Activated CD4-positive, alpha-beta T cell treated with anti-CD3 and anti-CD28 coated beads for 36 hours (primary cell): ENCODE data around the gene CCL11. TPM values are rescaled to one million over a fixed set of nuclear protein-coding genes. Genes with fewer than 3 reads are reported as not detected.
"Not testable (repeated sequence)": the region's sequence is repeated elsewhere in the genome, so short reads cannot be mapped to it uniquely, and the experiment has no call there.

Source experiments
- ATAC-seq: fragments of 200-7000 bp; cut with Tn5 transposase; one replicate; pipeline ENCODE4 v1.10.0; 2021; ENCODE audit warnings: mild to moderate bottlenecking, moderate library complexity
- CTCF ChIA-PET: fragments of 350-600 bp; sonication (Branson Sonifier 250); formaldehyde crosslinking; loops from one replicate; lab custom pipeline; 2021; ENCODE audit warnings: antibody characterized with exemption; lab: Charles Lee
- POLR2A ChIA-PET: fragments of 350-600 bp; sonication (Branson Sonifier 250); formaldehyde crosslinking; loops from one replicate; lab custom pipeline; 2021; ENCODE audit warnings: antibody characterized with exemption, inconsistent platforms; lab: Charles Lee
- DNase-seq: peaks from one replicate; pipeline ENCODE4 v3.0.0-alpha.2; 2020
- H3K27ac Mint-ChIP-seq: one replicate; pipeline ENCODE4 v1.8.0; 2021; ENCODE audit warnings: mixed read lengths
- H3K27me3 Mint-ChIP-seq: one replicate; pipeline ENCODE4 v1.8.0; 2021; ENCODE audit warnings: mixed read lengths
- H3K36me3 Mint-ChIP-seq: one replicate; pipeline ENCODE4 v1.8.0; 2021; ENCODE audit warnings: low read depth, mixed read lengths
- H3K4me1 Mint-ChIP-seq: one replicate; pipeline ENCODE4 v1.8.0; 2021; ENCODE audit warnings: mixed read lengths
- H3K4me3 Mint-ChIP-seq: one replicate; pipeline ENCODE4 v1.8.0; 2021; ENCODE audit warnings: mild to moderate bottlenecking, moderate library complexity, mixed read lengths
- H3K9me3 Mint-ChIP-seq: one replicate; pipeline ENCODE4 v1.8.0; 2021; ENCODE audit warnings: low read depth, mixed read lengths
- intact Hi-C, 2 experiments: fragments of 100-400 bp; cut with DNase I in 1 of 2; cut with micrococcal nuclease in 1 of 2; formaldehyde crosslinking; loops; one replicate each; pipeline versions ENCODE4 v1.14.2 to v1.15.1; 2022 to 2024; cut with DNase I, micrococcal nuclease
- total RNA-seq, 2 experiments: library from RNA; stranded (reverse); gene quantifications; one replicate each; pipeline ENCODE4 v1.2.3, GENCODE V29; 2021

CCL11 gene
- total RNA-seq, 2 experiments from 2014 or later: not detected

DNA sequence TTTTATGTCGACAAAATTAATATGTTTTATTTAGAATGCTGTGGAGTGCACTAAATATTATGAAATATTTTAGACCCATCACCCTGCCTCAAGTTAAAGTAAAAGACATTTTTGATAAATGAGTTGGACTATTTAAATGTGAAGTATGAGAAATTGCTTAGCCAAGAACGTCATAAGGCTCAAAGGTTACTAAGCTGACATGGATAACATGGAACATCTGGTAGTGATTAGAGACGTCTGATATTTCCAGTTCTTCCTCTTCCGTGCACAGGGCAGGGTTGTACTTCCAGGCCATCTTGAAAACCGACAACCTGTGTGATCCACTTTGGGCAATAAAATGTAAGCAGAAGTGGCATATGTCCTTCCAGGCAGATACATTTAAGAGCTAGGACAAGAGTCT lies 26.5 kb downstream of the CCL11 start:
- ATAC-seq: no peak
- no peaks in the 10 kb centered on the region for H3K4me1 Mint-ChIP-seq
- CTCF ChIA-PET: interaction anchor here (1.2 kb wide), 1 partner anchor 140 kb away, joined by 4 read pairs; no protein-coding TSS in a partner anchor

DNA sequence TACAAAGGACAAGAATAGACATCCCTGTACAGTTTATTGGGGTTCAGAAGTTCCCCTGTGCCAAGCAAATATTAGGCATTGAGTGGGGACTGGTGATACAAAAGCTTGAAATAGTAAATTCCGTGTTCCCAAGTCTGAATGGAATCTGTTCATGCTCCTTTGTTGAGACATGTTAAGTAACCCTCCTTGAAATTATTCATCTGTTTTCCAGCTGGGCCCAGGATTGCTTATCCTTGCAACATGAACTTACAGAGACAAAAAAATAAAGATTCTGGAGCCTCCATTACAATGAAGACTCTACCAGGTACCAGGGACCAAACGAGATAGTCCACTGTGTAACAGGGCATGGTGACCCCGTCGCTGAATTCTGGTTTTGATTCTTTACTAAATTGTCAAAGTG lies 27.6 kb downstream of the CCL11 start:
- Mint-ChIP-seq H3K36me3 (no peaks in the 10 kb centered on the region), H3K4me1 (no peaks in the 10 kb centered on the region), H3K27ac (no peak overlapping the region), H3K4me3 (no peak overlapping the region), H3K27me3 (peaks cover 19% of the 10 kb centered on the region), H3K9me3 (no peaks in the 10 kb centered on the region)
- ATAC-seq (no peak), DNase-seq (no peak)
- intact Hi-C loops: no loop called here
- CTCF ChIA-PET: interaction anchor here (1.2 kb wide), 1 partner anchor 141 kb away, joined by 4 read pairs; no protein-coding TSS in a partner anchor
- POLR2A ChIA-PET: no interaction called here

More for the DNA sequence above, 26.5 kb downstream of the CCL11 start:
- Mint-ChIP-seq H3K36me3 (no peaks in the 10 kb centered on the region), H3K4me3 (no peak overlapping the region), H3K27me3 (peaks cover 19% of the 10 kb centered on the region), H3K9me3 (no peaks in the 10 kb centered on the region), H3K27ac (no peak overlapping the region)
- POLR2A ChIA-PET: no interaction called here
- intact Hi-C loops: no loop called here
- no peak for DNase-seq

DNA sequence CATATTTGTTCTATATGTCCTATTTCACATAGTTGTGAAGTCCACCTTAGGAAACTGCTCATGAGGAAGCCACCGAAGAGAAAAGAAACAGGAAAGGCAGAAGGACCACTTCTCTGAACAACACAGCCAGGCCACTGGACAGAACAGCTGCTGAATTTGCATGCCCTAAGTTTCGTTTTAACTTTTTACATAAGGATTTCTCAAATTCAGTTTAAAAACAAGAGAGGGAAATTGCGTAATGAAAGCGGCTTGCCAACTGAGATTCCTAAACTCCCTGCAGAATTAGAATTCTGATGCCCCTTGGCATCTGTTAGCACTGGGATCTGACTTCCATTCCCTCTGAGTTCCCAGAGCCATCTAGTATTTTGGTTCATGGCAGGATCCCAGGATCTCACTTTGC lies 28.7 kb downstream of the CCL11 start:
- Mint-ChIP-seq H3K9me3 (no peaks in the 10 kb centered on the region), H3K27ac (no peak overlapping the region), H3K36me3 (no peaks in the 10 kb centered on the region), H3K27me3 (peaks cover 18% of the 10 kb centered on the region), H3K4me1 (no peaks in the 10 kb centered on the region), H3K4me3 (no peak overlapping the region)
- ATAC-seq (no peak), DNase-seq (no peak)
- intact Hi-C loops: no loop called here
- CTCF ChIA-PET: no interaction called here
- POLR2A ChIA-PET: no interaction called here

DNA sequence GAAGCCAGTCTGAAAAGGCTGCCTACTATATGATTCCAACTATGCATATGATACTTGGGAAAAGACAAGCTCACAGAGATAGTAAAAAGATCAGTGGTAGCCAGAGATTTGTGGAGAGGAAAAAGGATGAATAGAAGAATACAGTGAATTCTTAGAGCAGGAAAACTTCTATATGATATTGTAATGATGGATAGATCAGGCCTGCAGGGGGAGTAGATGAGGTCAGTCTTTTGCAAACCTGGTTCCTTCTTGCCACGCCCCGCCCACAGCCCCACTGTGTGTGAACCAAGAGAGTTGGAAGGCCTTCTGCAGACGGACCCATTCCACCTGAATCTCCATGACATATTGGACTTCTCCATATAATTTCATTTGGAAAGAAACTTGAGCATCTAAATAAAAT lies 32.9 kb downstream of the CCL11 start:
- ChIA-PET POLR2A (no interaction called here), CTCF (interaction anchor here (0.6 to 3.2 kb wide), 2 partner anchors 12 to 42 kb away, joined by 3 to 10 read pairs; no protein-coding TSS in a partner anchor)
- no peaks in the 10 kb centered on the region for H3K4me1 Mint-ChIP-seq
- no peaks in the 10 kb centered on the region for H3K9me3 Mint-ChIP-seq
- intact Hi-C loops: no loop called here
- peaks cover 6% of the 10 kb centered on the region for H3K27me3 Mint-ChIP-seq
- ATAC-seq: no peak
- peak; percentile 38 for DNase-seq
- H3K4me3 Mint-ChIP-seq: no peak overlapping the region
- no peaks in the 10 kb centered on the region for H3K36me3 Mint-ChIP-seq
- no peak overlapping the region for H3K27ac Mint-ChIP-seq

DNA sequence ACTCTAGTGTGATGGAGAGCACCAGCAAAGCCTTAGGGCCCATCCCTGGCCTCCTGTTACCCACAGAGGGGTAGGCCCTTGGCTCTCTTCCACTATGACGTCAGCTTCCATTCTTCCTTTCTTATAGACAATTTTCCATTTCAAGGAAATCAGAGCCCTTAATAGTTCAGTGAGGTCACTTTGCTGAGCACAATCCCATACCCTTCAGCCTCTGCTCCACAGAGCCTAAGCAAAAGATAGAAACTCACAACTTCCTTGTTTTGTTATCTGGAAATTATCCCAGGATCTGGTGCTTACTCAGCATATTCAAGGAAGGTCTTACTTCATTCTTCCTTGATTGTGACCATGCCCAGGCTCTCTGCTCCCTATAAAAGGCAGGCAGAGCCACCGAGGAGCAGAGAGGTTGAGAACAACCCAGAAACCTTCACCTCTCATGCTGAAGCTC lies 33.5 kb downstream of the CCL11 start, which contains the start of gene CCL8:
CCL8 (plus strand) TSS at position 397 of the 445 bp plus-strand sequence. CDS start 67 bp downstream, outside the sequence.
- no peak for DNase-seq
- intact Hi-C loops: no loop called here
- no peak for ATAC-seq
- CTCF ChIA-PET: interaction anchor here (3.2 kb wide), 1 partner anchor 42 kb away, joined by 10 read pairs; no protein-coding TSS in a partner anchor
- Mint-ChIP-seq H3K27me3 (peaks cover 6% of the 10 kb centered on the region), H3K9me3 (no peaks in the 10 kb centered on the region), H3K4me1 (no peaks in the 10 kb centered on the region), H3K4me3 (no peak within 1 kb of the TSS), H3K36me3 (no peaks in the 10 kb centered on the region), H3K27ac (no peak within 1 kb of the TSS)
- POLR2A ChIA-PET: no interaction called here

DNA sequence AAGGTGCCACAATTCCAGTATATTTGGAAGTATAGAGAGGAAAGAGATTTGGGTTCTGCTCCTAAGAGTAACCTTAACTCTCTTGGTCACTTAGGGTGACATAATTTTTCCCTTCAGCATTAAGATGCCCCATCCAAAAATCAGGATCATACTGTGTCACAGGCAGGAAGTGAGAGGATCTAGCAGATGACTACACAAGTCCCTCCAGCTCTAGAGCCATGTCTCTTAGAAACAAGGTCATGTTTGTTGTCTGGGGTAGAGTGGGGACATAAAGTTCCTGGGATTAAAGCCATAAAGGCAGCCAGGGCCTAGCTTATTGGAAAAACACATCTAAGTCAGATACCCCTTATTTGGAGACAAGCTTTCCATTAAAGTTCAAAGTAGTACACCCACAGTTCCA lies 36.4 kb downstream of the CCL11 start:
- H3K27me3 Mint-ChIP-seq: peaks cover 9% of the 10 kb centered on the region
- ChIA-PET CTCF (interaction anchor here (1.1 to 1.2 kb wide), 2 partner anchors 32 to 121 kb away, joined by 3 read pairs; no protein-coding TSS in a partner anchor), POLR2A (no interaction called here)
- intact Hi-C loops: no loop called here
- no peak overlapping the region for H3K4me3 Mint-ChIP-seq
- no peak overlapping the region for H3K27ac Mint-ChIP-seq
- ATAC-seq: no peak
- no peaks in the 10 kb centered on the region for H3K36me3 Mint-ChIP-seq
- peaks cover 7% of the 10 kb centered on the region for H3K9me3 Mint-ChIP-seq
- no peaks in the 10 kb centered on the region for H3K4me1 Mint-ChIP-seq
- DNase-seq: no peak

DNA sequence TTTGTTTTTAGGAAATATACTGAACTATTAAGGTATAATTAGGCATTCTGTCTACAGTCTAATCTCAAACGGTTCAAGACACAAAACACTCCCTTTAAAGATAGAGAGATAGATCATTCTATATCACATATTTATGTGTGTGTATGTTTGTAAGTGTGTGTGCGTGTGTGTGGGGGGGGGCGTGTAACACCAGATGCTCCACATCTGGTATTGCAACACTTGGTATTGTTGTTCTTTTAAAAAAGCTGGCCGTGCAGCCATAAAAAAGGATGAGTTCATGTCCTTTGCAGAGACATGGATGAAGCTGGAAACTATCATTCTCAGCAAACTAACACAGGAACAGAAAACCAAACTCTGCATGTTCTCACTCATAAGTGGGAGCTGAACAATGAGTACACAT lies 42.0 kb downstream of the CCL11 start:
- H3K27me3 Mint-ChIP-seq: peaks cover 18% of the 10 kb centered on the region
- H3K4me1 Mint-ChIP-seq, H3K9me3 Mint-ChIP-seq, DNase-seq, H3K4me3 Mint-ChIP-seq, H3K36me3 Mint-ChIP-seq, H3K27ac Mint-ChIP-seq, intact Hi-C loops, POLR2A ChIA-PET, ATAC-seq: not testable (repeated sequence)
- CTCF ChIA-PET: interaction anchor here (1.8 kb wide), 1 partner anchor 35 kb away, joined by 9 read pairs; the partner anchor contains the start of gene CCL1

DNA sequence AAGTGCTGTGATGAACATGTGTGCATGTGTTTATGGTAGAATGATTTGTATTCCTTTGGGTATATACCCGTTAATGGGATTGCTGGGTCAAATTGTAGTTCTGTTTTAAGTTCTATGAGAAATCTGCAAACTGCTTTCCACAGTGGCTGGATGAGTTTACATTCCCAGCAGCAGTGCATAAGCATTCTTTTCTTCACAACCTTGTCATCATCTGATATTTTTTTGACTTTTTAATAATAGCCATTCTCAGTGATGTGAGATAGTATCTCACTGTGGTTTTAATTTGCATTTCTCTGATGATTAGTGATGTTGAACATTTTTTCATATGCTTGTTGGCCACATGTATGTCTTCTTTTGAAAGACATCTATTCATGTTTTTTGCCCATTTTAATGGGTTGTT lies 52.2 kb downstream of the CCL11 start:
- intact Hi-C loops: no loop called here
- Mint-ChIP-seq H3K9me3 (peaks cover 2% of the 10 kb centered on the region), H3K27me3 (peaks cover 26% of the 10 kb centered on the region), H3K4me1 (no peaks in the 10 kb centered on the region), H3K4me3 (no peak overlapping the region), H3K36me3 (no peaks in the 10 kb centered on the region), H3K27ac (no peak overlapping the region)
- ChIA-PET POLR2A (no interaction called here), CTCF (no interaction called here)
- ATAC-seq: no peak
- no peak for DNase-seq

Other genes starting within 250 kb of the CCL11 start
- gene CCL2, start 30.5 kb upstream of the CCL11 start, total RNA-seq: not detected
- gene CCL7, start 15.5 kb upstream of the CCL11 start, total RNA-seq: not detected
- not detected for gene CCL8, start 33.7 kb downstream of the CCL11 start, total RNA-seq
- not detected for gene CCL13, start 70.7 kb downstream of the CCL11 start, total RNA-seq
- gene CCL1, start 77.5 kb downstream of the CCL11 start, total RNA-seq: under 1 TPM in 1 of 2 experiments, not detected in 1; 0.32 TPM